Measurements from ENCODE around the gene GTPBP3. TPM values are rescaled to one million over a fixed set of nuclear protein-coding genes. Genes with fewer than 3 reads are reported as not detected.

GTPBP3 gene
- total and polyA plus RNA-seq, 2 of the 13 experiments (the other 11 are each of a cell fraction or from before 2014, with no cell fraction given): 17.5 to 30.0 TPM

DNA sequence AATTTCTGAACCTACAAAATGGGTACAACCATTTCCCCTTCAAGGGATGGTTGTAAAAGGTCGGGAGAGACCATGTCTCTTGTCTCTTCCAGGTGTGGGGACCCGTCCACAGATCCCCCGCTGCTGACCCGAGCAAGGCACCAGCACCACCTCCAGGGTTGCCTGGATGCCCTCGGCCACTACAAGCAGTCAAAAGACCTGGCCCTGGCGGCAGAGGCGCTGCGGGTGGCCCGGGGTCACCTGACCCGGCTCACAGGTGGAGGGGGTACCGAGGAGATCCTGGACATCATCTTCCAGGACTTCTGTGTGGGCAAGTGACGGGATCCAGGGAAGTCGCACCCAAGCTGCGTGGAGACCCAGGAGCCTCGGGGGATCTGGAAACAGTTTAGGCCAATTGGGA is 4.0 kb downstream of the GTPBP3 start:
- in situ Hi-C loops (cut with HindIII; ENCODE audit: extremely low pct_ligation_motif_present, low pct_unique_long_range_greater_than_20kb): no loop called here
- no peak for FAIRE-seq
- no TSS peak for BruUV-seq (replicated peaks)
- Histone ChIP-seq H3K4me2 (ENCODE audit: low read depth, low read length) (peak overlapping the region; percentile 72; the same call in 1 of the 2 replicates), H3K27me3 (ENCODE audit: control insufficient read depth in 1 of 2, insufficient read depth in 2 of 2, low read length in 2 of 2) (no peaks in the 10 kb centered on the region; a peak in 1 of 5 replicates), H3K4me1 (ENCODE audit: insufficient read depth, low read length) (peaks cover 43% of the 10 kb centered on the region), H3K36me3 (replicated peaks in 1 of 2; ENCODE audit: control insufficient read depth in 1 of 2, insufficient read depth in 2 of 2, low read length in 2 of 2) (peaks cover 1 to 9% of the 10 kb centered on the region in 2 experiments; a peak in 1 of 5 replicates), H3K4me3 (replicated peaks in 1 of 3; ENCODE audit: insufficient read depth in 1 of 3, low read depth in 2 of 3, low read length in 3 of 3) (no peak overlapping the region), H3K79me2 (ENCODE audit: insufficient read depth, low read length) (peaks cover 7% of the 10 kb centered on the region), H3K9ac (ENCODE audit: insufficient read depth, low read depth, low read length) (peak overlapping the region; percentile 20; the same call in 1 of the 2 replicates), H3K27ac (ENCODE audit: extremely low read length, insufficient read depth, low read length) (peak overlapping the region; percentile 66), H4K20me1 (ENCODE audit: insufficient read depth, low read length) (no peaks in the 10 kb centered on the region), H2AFZ (ENCODE audit: low read length) (no peak overlapping the region), H3K9me3 (ENCODE audit: low read length) (no peaks in the 10 kb centered on the region)
- TF ChIP-seq RBFOX2 (IDR thresholded peaks at IDR 0.05; ENCODE audit: low read depth, low read length) (0 out of 2 replicates have a peak, but pooled peaks have one; percentile 12), NCOA1 (CRISPR knock-in tag; IDR thresholded peaks at IDR 0.05) (no peak), GATAD2A (CRISPR knock-in tag; IDR thresholded peaks at IDR 0.05) (no peak), SAFB2 (CRISPR knock-in tag; IDR thresholded peaks at IDR 0.05; ENCODE audit: borderline replicate concordance, low read depth) (no peak), DMAP1 (CRISPR knock-in tag; IDR thresholded peaks at IDR 0.05) (no peak), SRY (CRISPR knock-in tag; IDR thresholded peaks at IDR 0.05) (0 out of 2 replicates have a peak, but pooled peaks have one; percentile 11), SIN3B (IDR thresholded peaks at IDR 0.05; ENCODE audit: low read length) (no peak), TFAP4 (IDR thresholded peaks at IDR 0.05; ENCODE audit: borderline replicate concordance, low read depth) (no peak)
- CTCF ChIA-PET (ENCODE audit: low intra/inter-chr PET ratio, low total read pairs): no interaction called here
- 98% methylated on average over 9 of the region's 15 CpGs for WGBS (ENCODE audit: low lambda C conversion rate)
- no peak for ATAC-seq
- DNase-seq (ENCODE audit: low spot score): no peak
- intact Hi-C loops (cut with micrococcal nuclease; ENCODE audit: unreplicated experiment): loop anchor here (10.0 kb wide), 1 partner anchor 123 kb away; the partner anchor contains the start of gene NXNL1
- POLR2A ChIA-PET: interaction anchor here (1.0 kb wide), 1 partner anchor 78 kb away, joined by 4 read pairs; the partner anchor contains the start of gene MVB12A

DNA sequence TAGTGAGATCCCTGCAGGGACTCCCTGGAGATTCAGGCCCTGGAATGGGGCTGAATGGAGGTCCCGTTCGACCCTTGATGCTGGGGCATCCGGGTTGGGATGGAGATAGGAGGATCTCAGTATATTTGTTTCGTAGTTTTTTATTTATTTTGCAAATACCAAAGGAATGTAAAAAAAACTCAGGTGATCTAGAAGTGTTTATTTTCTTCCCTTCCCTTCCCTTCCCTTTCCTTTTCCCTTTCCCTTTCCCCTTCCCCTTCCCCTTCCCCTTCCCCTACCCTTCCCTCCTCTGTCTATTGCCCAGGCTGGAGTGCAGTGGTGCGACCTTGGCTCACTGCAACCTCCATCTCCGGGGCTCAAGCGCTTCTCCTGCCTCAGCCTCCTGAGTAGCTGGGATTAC is 4.5 kb downstream of the GTPBP3 start:
- CTCF ChIA-PET (ENCODE audit: low intra/inter-chr PET ratio, low total read pairs): no interaction called here
- peaks cover 7% of the 10 kb centered on the region for H3K79me2 ChIP-seq (ENCODE audit: insufficient read depth, low read length)
- intact Hi-C loops (cut with micrococcal nuclease; ENCODE audit: unreplicated experiment): loop anchor here (10.0 kb wide), 1 partner anchor 123 kb away; the partner anchor contains the start of gene NXNL1
- no peak overlapping the region for H3K4me3 ChIP-seq (replicated peaks in 1 of 3; ENCODE audit: insufficient read depth in 1 of 3, low read depth in 2 of 3, low read length in 3 of 3)
- H2AFZ ChIP-seq (ENCODE audit: low read length): no peak overlapping the region
- in situ Hi-C loops (cut with HindIII; ENCODE audit: extremely low pct_ligation_motif_present, low pct_unique_long_range_greater_than_20kb): no loop called here
- ATAC-seq: no peak
- DNase-seq (ENCODE audit: low spot score): no peak
- TF ChIP-seq RBFOX2 (IDR thresholded peaks at IDR 0.05; ENCODE audit: low read depth, low read length): 0 out of 2 replicates have a peak, but pooled peaks have one; percentile 5
- TF ChIP-seq TFAP4 (IDR thresholded peaks at IDR 0.05; ENCODE audit: borderline replicate concordance, low read depth): no peak
- TF ChIP-seq POLR2G (IDR thresholded peaks at IDR 0.05; ENCODE audit: low read depth, low read length): 0 out of 2 replicates have a peak, but pooled peaks have one; percentile 1
- no peak for TF ChIP-seq ZNF225 (CRISPR knock-in tag; IDR thresholded peaks at IDR 0.05)
- TF ChIP-seq SNRNP70 (IDR thresholded peaks at IDR 0.05; ENCODE audit: low read depth, low read length): no peak
- peak; percentile 88 for TF ChIP-seq HNRNPK (IDR thresholded peaks at IDR 0.05; ENCODE audit: low read depth, low read length, poor library complexity, severe bottlenecking)
- no peak for TF ChIP-seq ASH2L (IDR thresholded peaks at IDR 0.05; ENCODE audit: insufficient read length, low read depth, low read length)
- no peak for TF ChIP-seq FOXA1 (IDR thresholded peaks at IDR 0.05)
- no peak for TF ChIP-seq FOXA1 (CRISPR knock-in tag; IDR thresholded peaks at IDR 0.05)
- TF ChIP-seq PCBP1 (IDR thresholded peaks at IDR 0.05; ENCODE audit: borderline replicate concordance, low read depth, low read length): 0 out of 2 replicates have a peak, but pooled peaks have one; percentile 26
- H3K9me3 ChIP-seq (ENCODE audit: low read length): no peaks in the 10 kb centered on the region
- no peak for FAIRE-seq
- H3K27ac ChIP-seq (ENCODE audit: extremely low read length, insufficient read depth, low read length): peak overlapping the region; percentile 66
- no TSS peak for BruUV-seq (replicated peaks)
- no peak overlapping the region for H3K9ac ChIP-seq (ENCODE audit: insufficient read depth, low read depth, low read length)
- peaks cover 43% of the 10 kb centered on the region for H3K4me1 ChIP-seq (ENCODE audit: insufficient read depth, low read length)
- 88% methylated on average over 7 of the region's 7 CpGs for WGBS (ENCODE audit: low lambda C conversion rate)
- H4K20me1 ChIP-seq (ENCODE audit: insufficient read depth, low read length): no peaks in the 10 kb centered on the region
- POLR2A ChIA-PET: no interaction called here
- H3K4me2 ChIP-seq (ENCODE audit: low read depth, low read length): no peak overlapping the region
- no peaks in the 10 kb centered on the region; a peak in 1 of 5 replicates for H3K27me3 ChIP-seq (ENCODE audit: control insufficient read depth in 1 of 2, insufficient read depth in 2 of 2, low read length in 2 of 2)
- H3K36me3 ChIP-seq (replicated peaks in 1 of 2; ENCODE audit: control insufficient read depth in 1 of 2, insufficient read depth in 2 of 2, low read length in 2 of 2): peaks cover 1 to 9% of the 10 kb centered on the region in 2 experiments; a peak in 1 of 5 replicates
